GM21576 (cell line): ENCODE results near the gene OR2A7.
"Not testable (repeated sequence)": the region's sequence is repeated elsewhere in the genome, so short reads cannot be mapped to it uniquely, and the experiment has no call there.

ENCODE experiments used
- ATAC-seq: cut with Tn5 transposase; IDR thresholded peaks from one replicate; pipeline ENCODE4 v1.9.1; 2021; ENCODE audit warnings: mild to moderate bottlenecking, moderate library complexity; ENCODE audit not compliant: unreplicated experiment

Gene OR2A7

GRCh38 chr7:144255471-144255897 is 9.1 kb downstream of the OR2A7 start:
- ATAC-seq: no peak

- ATAC-seq: not testable (repeated sequence)
These were observed 12.3 kb downstream of the OR2A7 start for GRCh38 chr7:144252307-144252706.

GRCh38 chr7:144247674-144248330 is 16.8 kb downstream of the OR2A7 start:
- not testable (repeated sequence) for ATAC-seq

GRCh38 chr7:144246967-144247366 is 17.6 kb downstream of the OR2A7 start:
- not testable (repeated sequence) for ATAC-seq

GRCh38 chr7:144245372-144245771 is 19.2 kb downstream of the OR2A7 start:
- ATAC-seq: not testable (repeated sequence)

- ATAC-seq: not testable (repeated sequence)
These were observed 25.2 kb downstream of the OR2A7 start, which contains the start of gene OR2A42 for GRCh38 chr7:144239365-144239764. Gene OR2A42 (minus strand): TSS chr7:144239605. CDS start chr7:144232843, 6,762 bp downstream.

GRCh38 chr7:144238530-144239082 is 26.0 kb downstream of the OR2A7 start:
- ATAC-seq: not testable (repeated sequence)

GRCh38 chr7:144233039-144233438 is 31.6 kb downstream of the OR2A7 start:
- not testable (repeated sequence) for ATAC-seq

GRCh38 chr7:144231027-144231426 is 33.6 kb downstream of the OR2A7 start:
- ATAC-seq: not testable (repeated sequence)

GRCh38 chr7:144228810-144229209 is 35.8 kb downstream of the OR2A7 start:
- not testable (repeated sequence) for ATAC-seq

GRCh38 chr7:144226866-144227265 is 37.7 kb downstream of the OR2A7 start:
- ATAC-seq: not testable (repeated sequence)

- not testable (repeated sequence) for ATAC-seq
These were observed 40.9 kb downstream of the OR2A7 start for GRCh38 chr7:144223675-144224074.

GRCh38 chr7:144220531-144220930 is 44.1 kb downstream of the OR2A7 start:
- not testable (repeated sequence) for ATAC-seq

GRCh38 chr7:144219149-144219548 is 45.4 kb downstream of the OR2A7 start:
- ATAC-seq: not testable (repeated sequence)

- not testable (repeated sequence) for ATAC-seq
These were observed 46.0 kb downstream of the OR2A7 start for GRCh38 chr7:144218581-144218980.

- not testable (repeated sequence) for ATAC-seq
These were observed 47.4 kb downstream of the OR2A7 start for GRCh38 chr7:144217200-144217599.
